ENCODE data around the gene SLC35A2. TPM values are rescaled to one million over a fixed set of nuclear protein-coding genes. Genes with fewer than 3 reads are reported as not detected.

SLC35A2 gene
- 21.3 and 23.8 TPM in 2 replicates for total RNA-seq

GRCh38 chrX:48911412-48912182, at the start of gene SLC35A2:
TSS of gene SLC35A2 (minus strand) at chrX:48911646. CDS start at chrX:48911636, 10 bp downstream.

GRCh38 chrX:48957477-48957826, 46.0 kb upstream of the SLC35A2 start, which contains the start of gene OTUD5:
TSS of gene OTUD5 (minus strand) at chrX:48957607. CDS start at chrX:48957570, 37 bp downstream.

GRCh38 chrX:48918643-48919340, 7.3 kb upstream of the SLC35A2 start, which contains the start of gene PIM2:
TSS of gene PIM2 (minus strand) at chrX:48919024. CDS start at chrX:48918834, 190 bp downstream.

GRCh38 chrX:48897625-48898306, 13.7 kb downstream of the SLC35A2 start, which contains the start of the genes PQBP1 and TIMM17B:
TSS of gene PQBP1 (plus strand) at chrX:48897930. CDS start at chrX:48898510, 580 bp downstream.
TSS of gene TIMM17B (minus strand) at chrX:48897768. CDS start at chrX:48897749, 19 bp downstream.

Other genes with a start within 250 kb of the SLC35A2 start
- 1.1 and 1.6 TPM in 2 replicates for gene WAS, start 227.8 kb downstream of the SLC35A2 start, total RNA-seq
- 2.7 and 6.2 TPM in 2 replicates for gene SUV39H1, start 214.9 kb downstream of the SLC35A2 start, total RNA-seq
- gene GLOD5, start 149.9 kb downstream of the SLC35A2 start, total RNA-seq = not detected in 2 replicates
- not detected in 2 replicates for gene GATA1, start 125.1 kb downstream of the SLC35A2 start, total RNA-seq
- gene HDAC6, start 109.6 kb downstream of the SLC35A2 start, total RNA-seq = 23.3 and 42.3 TPM in 2 replicates
- gene ERAS, start 85.1 kb downstream of the SLC35A2 start, total RNA-seq = not detected in 2 replicates
- gene PCSK1N, start 76.0 kb downstream of the SLC35A2 start, total RNA-seq = 1.0 and 1.4 TPM in 2 replicates
- 17.8 and 19.7 TPM in 2 replicates for gene TIMM17B, start 13.9 kb downstream of the SLC35A2 start, total RNA-seq
- 53.7 and 56.3 TPM in 2 replicates for gene PQBP1, start 13.7 kb downstream of the SLC35A2 start, total RNA-seq
- 1.4 and 2.1 TPM in 2 replicates for gene PIM2, start 7.4 kb upstream of the SLC35A2 start, total RNA-seq
- 33.8 and 40.0 TPM in 2 replicates for gene OTUD5, start 46.0 kb upstream of the SLC35A2 start, total RNA-seq
- 5.0 and 5.3 TPM in 2 replicates for gene KCND1, start 60.2 kb upstream of the SLC35A2 start, total RNA-seq
- 13.2 and 14.8 TPM in 2 replicates for gene GRIPAP1, start 90.6 kb upstream of the SLC35A2 start, total RNA-seq
- 73.1 and 84.2 TPM in 2 replicates for gene TFE3, start 131.7 kb upstream of the SLC35A2 start, total RNA-seq
- gene CCDC120, start 147.4 kb upstream of the SLC35A2 start, total RNA-seq = 2.0 and 2.5 TPM in 2 replicates
- gene PRAF2, start 162.4 kb upstream of the SLC35A2 start, total RNA-seq = 34.3 and 36.7 TPM in 2 replicates
- 64.5 and 72.1 TPM in 2 replicates for gene WDR45, start 168.2 kb upstream of the SLC35A2 start, total RNA-seq
- gene GPKOW, start 212.1 kb upstream of the SLC35A2 start, total RNA-seq = 16.2 and 17.3 TPM in 2 replicates